Measurements from ENCODE around the gene SUPT3H.

The SUPT3H gene

DNA sequence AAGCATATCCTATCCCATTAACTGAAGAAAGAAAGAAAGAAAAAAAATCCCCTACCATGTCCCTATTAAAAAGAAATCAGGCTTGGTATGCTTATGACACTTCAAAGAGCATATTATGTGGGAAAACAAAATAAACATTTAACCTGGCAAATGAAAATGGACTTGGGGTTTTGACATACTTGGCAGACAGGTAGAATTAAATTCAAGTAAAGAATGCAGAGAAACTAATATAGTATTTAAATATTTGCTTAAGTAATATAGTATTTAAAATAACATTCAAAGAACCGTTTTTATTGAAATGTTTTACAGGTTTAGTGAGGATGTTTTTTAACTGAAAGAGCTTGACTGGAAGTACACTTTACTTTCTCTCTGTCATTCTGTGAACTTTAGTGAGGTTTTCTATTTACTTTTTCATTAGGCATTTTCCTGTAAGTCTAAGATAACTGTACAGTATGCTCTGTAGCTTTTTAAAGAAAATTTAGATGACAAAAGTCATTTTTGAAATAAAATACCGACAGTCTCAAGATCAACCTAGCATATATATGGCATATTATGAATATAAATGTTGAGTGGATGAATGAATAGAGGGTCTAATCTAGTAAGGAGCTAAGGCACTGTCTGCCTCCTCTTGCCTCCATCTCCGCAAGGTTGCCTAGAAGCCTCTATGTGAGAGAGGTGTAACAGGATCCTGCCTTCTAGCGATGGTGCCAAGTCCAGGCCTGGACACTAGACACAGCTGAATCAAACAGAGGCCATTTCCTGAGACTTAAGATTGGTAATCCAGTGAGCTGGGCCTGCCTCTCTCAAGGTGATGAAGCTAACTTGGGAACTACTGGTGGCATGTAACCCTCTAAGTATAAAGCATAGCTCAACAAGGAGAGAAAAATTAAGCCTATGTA is 394.0 kb downstream of the SUPT3H start:
- DNase-seq = no peak

DNA sequence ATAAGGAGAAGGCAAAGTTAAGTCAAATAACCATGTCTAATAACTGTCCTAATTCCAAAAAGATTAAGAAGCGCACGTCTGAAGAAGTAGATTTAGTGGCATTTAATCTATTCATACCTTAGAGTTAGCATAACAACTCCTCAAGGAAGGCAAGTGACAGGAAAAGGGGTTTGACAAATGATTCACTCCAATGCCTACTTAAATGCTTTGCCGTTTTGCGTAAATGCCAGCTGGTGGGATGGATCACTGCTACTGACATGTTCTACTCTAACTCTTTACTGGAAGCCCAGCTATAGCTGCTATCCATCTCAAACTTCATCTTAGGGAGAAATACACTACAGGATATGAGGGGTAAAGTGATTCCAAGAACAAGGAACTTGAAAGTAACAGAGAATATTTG is 396.9 kb downstream of the SUPT3H start:
- DNase-seq = no peak

DNA sequence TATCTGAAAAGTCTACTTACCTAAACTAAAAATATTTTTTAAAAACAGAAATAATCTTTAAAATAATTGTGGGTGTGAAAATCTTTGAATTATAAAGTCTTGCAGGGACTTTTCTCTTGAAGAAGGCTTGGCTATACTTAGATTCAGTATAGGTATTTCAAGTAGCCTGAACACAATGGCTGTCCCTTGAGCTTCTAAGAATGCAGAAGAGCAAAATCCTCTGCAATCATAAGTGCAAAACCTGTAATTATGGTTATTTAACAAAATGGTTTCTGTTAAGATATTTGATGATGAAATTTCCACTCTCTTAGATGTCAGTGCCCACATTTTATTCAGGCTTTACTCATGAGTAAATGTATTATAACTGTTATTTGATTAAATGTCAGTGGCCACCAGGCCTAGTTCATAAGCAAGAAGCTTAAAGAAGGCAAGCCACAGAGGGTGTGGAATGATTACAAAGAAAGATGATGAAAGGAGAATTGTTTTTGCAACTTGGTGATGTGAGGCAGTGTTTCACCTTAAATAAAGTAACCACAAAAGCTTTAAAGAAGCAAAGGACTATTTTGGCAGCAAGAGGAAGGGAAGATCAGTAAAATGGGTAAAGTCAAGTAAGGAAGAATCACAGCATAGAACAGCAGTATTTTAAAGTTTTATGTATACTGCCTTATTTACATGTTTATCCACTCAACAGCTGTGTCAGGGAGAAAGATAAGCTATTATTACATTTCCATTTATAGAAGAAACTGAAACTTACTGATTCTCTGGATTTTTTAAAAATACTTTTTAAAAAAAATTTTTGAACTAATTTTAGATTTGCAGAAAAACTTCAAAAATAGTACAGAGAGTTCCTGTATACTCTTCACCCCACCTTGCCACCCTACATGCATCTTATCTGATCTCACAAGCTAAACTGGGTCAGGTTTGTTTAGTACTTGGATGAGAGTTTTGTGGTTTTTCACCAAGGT is 400.8 kb downstream of the SUPT3H start:
- no peak for DNase-seq

DNA sequence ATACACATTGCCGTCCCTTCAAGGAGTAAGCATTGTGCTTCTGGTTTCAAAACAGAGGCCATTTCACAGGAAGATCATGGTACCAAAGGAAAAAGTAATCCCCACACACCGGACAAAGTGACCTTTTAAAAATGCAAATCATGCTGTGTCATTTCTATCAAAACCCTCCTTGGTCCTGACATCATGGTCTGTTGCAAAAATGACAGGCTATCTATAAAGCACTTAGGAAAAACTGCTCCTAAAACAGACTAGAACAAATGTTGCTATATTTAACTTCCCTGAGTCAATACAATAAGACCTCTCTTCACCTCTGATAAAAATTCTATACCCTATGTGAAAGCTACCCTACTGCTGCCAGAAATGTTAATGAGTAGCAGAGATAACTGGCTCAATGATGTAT is 403.2 kb downstream of the SUPT3H start:
- DNase-seq = no peak

DNA sequence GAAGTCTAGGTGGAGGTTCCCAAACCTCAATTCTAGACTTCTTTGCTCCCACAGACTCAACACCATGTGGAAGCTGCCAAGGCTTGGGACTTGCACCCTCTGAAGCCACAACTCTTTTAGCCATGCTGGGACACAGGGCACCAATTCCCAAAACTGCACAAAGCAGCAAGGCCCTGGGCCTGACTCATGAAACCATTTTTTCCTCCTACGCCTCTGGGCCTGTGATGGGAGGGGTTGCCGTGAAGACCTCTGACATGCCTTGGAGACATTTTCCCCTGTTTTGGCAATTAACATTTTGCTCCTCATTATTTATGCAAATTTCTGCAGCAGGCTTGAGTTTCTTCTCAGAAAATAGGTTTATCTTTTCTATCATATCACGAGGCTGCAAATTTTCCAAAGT is 405.0 kb downstream of the SUPT3H start:
- no peak for DNase-seq

DNA sequence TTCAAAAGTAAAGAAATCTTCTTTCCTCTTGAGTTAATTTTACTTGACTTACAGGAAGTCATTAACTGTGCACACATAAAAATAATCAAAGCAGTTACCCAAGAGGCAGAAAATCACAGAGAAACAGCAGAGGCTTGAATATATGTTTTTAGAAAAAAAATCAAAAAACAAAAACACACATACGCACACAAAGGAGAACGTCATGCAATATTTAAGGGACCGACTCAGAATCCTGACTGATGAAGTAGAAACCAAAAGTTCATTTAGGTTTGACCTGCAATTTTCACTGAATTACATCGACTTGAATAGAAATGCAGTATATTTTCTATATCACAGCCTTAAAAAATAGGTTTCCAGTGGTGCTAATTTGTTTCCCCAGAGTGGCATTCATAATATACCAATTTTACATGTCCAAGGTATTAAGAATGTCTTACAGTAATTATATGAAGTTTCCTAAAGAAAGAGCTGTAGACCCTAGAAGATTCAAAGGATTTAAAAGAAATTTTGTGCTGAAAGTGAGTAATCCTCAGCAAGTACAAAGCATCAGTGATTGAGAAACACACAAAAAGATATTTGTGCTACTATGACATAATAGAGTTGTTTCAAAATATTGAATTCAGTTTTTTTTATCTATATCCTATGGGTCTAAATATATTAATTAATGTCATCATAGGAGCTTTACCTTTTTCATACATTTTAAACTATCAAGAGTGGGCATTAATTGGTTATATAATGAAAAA is 408.1 kb downstream of the SUPT3H start:
- no peak for DNase-seq

DNA sequence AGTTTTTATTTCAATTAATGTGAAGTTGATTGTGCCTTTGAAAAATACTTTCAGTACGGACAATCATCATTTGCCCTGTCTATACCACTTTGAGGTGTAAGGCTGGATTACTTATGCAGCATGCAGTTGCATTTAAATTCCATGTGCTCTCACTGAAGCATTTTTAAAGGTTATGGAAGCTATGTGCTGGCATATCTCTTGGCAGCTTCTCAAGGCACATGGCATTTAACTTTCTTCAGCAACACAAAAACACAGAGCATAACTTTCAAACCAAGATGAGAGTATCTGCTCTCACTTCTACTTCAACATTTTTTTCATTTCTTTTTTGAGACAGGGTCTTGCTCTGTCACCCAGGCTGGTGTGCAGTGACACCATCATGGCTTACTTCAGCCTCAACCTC is 410.3 kb downstream of the SUPT3H start:
- DNase-seq = no peak

DNA sequence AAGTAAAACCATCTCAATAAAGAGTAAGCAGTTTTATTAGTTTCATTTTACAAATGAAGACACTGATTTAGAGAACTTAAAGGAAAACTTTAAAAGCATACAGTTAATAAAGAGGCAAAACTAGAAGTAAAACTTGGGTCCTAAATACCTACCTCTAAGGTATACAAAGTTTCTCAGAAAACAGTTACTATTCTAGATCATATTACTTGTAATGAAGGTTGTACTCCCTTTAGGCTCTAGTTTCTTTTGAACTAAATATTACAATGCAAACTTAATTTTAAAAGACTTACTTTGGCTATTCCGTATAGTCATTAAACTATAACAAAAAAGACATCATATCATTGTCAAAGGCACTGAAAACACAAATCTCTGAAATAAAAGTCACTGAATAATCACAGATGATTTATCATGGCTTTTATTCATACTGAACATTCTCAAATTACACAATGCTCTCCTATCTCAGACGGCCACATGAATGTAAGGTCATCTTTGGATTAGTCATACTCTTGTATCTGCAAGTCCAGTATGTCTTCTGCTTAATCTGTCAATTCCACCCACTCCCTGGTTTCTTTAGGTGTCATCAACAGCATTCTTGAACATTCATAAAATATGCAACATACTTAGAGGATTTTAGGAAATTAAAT is 411.2 kb downstream of the SUPT3H start:
- peak in 1 of 2 experiments; percentile 48 for DNase-seq

DNA sequence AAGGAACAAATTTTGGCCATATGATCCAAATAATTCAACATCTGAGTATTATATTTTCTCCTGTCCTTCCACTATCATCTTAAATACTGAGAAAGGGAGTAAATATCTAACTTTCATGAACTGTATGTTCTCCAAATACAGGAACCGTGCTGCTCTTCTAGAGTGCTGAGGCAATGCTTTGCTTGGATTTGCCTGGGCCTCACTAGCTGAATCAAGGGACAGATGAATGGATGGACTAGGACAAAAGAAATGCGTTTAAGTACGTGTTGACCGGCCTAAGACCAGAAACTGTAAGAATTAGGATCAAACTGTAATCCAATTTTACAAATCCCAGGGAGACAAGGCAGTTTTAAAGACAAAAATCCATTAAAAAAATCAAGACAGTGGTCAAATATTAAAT is 412.0 kb downstream of the SUPT3H start:
- no peak for DNase-seq

DNA sequence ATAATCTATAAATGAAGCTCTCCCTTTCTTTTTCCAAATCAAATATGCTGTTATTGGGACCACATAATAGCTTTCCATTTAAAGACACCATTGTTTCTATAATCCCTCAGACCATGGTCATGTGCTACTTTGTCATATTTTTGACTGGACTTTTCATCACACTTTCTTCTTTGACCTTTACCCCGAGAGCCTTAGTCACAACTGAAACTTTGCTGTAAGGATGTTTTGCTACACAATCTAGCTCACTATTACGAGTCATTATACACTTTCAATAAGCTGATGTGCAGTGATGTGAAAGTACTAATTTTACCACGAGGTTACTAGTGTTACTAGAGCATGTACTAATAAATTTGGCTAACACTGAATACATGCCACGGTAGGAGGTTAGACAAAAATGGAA is 416.8 kb downstream of the SUPT3H start:
- no peak for DNase-seq

DNA sequence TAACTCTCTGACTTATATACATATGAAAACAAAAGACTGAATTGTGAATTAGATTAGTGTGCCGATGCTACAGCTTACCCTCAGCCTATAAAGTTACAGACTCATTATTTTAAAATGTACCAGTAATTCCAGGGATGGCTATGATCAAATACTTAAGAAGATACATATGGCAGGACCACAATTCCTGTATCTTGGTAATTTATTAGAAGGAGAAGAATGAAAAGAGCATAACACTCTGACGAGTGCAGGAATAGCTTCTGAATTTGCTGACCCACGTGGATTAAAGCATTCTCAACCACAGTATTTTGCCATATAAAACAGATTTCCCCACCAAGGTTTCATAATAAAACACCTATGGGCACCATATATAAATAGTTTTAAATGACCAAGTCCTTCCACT is 418.1 kb downstream of the SUPT3H start:
- DNase-seq = no peak

DNA sequence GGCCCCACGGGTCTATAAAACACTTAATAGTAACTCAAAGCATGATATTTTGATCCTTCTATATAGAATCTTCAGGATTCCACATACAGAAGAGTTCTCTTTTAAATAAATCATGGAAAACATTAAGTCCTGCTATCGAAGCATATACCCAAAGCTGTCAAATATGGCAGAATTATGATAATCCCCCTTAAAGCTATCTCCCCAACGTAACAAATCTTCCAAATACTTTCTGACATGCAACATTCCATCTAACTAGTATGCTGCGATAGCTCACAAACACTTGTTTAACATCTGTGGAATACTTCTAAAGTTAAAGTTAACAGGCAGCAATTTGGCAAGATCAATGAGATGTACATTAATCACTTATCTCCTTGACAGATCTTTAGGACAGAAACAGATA is 420.6 kb downstream of the SUPT3H start:
- no peak for DNase-seq

DNA sequence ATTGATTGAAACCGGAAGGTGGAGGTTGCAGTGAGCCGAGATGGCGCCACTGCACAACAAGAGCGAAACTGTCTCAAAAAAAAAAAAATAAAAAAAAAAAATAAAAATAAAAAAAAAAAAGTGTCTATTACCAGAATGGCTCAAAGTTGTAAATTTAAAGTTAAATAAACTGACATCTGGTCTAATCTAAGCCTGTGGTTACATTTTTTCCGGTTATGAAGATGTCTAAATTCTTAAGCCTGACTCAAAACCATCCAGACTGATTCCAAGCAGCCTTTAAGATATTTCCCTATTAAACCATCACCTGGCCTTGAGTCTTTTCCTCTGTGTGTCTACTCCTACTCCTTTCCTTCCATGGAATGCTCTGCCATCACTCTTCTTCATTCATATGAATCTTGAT is 421.3 kb downstream of the SUPT3H start:
- no peak for DNase-seq

DNA sequence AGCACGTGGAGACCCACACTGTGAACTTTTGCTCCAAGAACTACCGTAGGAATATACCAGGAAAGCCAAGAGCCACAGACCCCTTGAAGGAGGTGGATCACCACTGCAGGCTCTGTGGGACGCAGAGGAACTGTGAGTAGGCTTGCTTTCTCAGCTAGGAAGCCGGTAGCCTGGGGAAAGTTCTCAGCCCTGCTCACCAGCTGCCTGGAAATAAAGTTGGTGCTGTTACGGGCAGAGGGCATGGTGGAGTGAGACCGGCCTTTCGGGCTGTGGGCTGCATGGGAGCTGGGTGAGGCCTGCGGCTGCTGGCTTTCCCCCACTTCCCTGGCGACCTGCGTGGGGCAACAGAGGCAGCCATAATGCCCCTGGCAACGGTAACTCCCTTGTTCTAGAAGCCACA is 422.6 kb downstream of the SUPT3H start:
- DNase-seq = no peak

DNA sequence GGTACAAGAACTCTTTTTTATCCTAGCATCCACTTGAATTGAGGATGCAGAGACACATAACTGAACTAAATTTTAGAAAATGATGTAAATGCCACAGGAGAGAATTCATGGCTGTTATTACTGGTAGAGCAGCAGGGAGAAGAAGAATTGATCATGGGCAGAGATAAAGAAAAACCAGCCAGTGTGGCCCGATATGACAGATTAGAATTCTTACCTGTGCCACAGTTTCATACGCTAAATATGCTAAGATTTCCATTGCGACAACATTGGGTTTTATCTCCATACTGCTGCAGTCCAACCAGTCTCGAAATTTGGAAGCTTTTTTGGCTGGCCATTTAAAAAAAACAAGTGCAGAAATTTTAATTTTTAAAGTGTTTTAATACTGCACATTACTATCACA is 423.5 kb downstream of the SUPT3H start:
- DNase-seq = no peak

DNA sequence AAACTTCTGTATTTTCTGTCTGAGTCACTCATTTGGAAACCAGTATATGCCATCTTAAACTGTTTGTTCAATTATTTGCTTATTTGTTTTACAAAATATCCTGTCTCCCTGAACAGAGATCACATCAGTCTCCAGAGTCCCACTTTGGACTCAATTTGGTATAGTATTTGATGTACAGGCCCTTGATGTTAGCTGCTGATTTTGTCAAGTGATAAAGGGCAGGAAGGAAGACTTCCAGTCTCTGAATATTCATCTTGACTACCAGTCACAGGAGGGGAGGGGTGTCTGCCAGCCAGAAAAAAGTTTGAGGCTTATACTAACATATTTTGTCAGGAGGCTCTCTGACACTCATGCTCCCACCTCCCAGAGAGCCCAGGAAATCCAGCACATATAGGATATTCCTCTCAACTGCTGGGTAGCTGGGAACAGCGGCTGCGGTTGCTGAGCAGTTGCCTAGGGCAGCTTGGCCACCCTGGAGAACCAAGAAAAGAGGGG is 426.4 kb downstream of the SUPT3H start:
- no peak for DNase-seq

DNA sequence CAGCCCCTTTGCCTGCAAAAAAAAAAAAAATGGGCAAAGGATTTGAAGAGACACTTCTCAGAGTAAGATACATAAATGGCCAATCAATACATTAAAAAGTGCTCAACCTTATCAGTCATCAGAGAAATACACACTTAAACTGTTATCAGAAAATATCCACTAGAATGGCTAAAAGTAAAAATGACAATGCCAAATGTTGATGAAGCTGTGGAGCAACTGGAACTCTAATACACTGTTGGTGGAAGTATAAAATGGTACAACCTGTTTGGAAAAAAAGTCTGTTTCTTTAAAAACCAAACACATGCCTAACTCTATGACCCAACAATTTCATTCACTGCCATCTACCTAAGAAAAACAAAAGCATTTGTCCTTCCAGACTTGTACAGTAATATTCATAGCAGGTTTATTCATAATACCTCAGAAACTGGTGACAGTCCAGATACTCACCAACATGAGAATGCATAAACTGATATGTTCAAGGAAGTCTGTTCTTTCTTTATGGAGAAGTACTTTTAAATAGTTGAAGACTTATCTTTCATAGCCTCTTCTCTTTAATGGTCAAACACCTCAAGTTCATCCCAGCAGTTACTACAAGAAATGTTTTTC is 428.0 kb downstream of the SUPT3H start:
- DNase-seq = no peak

DNA sequence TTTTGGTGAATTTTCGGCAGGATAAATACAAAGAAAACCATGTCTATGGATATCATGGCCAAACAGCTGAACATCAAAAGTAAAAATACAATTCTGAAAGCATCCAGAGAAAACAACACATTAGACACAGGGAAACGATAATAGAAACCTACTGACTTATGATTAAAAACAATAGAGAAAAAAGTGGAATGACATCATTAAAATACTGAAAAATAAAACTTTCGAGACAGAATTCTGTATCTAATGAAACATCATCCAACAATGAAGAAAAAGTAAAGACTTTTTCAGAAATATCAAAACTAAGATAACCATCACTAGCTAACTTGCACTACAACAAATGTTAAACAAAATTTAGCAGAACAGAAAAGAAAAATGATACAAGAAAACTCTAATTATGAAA is 434.2 kb downstream of the SUPT3H start:
- DNase-seq = no peak

DNA sequence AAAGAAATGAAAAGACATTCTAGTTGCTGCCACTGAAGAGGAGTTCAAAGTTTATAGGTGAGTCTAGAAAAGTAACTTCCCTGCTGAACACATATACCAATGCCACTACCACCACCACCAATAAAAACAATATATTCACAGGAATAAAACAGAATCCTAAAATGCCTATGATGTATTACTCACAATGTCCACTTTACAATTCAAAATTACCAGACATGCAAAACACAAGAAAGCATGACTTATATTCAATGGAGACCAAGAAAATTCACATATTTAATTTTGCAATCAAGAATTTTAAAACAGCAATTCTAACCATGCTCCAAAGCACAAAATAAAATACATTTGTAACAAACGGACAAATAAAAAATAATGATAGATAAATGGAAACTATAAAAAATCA is 434.9 kb downstream of the SUPT3H start:
- no peak for DNase-seq

DNA sequence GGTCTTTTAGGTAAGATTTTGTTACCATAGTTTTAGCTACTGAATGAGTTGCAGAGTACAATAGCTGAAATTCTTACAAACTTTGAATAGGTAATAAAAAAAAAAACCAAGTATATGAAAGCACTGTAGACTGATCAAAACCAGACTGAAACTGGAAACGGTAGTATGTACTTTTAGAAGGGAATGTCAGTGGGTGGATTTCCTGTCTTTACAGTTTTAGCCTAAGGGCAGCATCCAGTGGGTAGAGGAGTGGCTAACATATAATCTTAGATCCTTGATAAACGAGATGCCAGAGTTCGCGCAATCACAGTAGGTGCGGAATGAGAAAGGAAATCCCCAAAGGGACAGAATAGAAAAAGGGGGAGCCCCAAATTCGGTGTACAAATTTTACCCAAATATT is 435.5 kb downstream of the SUPT3H start:
- DNase-seq = no peak

DNA sequence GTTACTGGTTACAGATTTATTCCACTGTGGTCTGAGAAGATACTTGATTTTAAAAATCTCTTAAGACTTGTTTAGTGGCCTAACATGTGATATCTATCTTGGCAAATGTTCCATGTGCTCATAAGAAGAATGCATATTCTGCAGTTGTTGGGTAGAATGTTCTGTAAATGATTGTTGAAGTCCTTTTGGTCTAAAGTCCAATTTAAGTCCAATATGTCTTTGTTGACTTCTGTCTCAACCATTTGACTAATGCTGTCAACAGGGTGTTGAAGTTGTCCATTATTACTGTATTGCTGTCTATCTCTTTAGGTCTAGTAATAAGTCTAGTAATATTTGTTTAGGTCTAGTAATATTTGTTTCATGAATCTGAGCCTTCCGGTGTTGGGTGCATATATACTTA is 437.4 kb downstream of the SUPT3H start:
- no peak for DNase-seq

DNA sequence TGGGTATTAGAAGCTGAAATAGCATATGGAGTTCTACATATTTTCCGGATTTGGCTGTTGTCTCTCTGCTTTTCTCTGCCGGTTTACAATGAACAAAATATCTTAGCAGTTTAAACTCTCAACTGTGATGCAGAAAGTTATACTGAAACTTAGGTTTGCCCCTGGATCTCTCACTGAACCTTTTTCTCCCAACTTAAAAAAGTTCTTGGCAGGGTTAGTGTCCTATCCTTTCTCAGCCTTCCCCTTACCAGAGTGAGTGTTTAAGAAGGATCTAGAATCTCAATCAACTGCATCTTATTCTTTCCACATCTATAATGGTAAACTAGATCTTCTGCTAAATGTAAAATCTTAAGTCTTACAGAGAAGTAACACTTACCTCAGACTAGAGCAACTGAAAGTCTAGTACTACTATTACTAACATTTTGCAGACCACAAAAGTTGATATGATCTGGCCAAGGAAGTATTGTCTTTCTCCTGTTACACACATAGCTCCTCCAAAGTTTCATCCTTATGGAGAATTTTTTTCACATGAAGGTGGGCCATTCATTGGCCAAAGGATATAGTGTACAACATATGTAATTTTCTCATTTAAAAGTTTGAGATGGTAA is 441.9 kb downstream of the SUPT3H start:
- no peak for DNase-seq
